LoVo (cell line): ENCODE measurements around the gene FHL3.
"Not testable (repeated sequence)": the region's sequence is repeated elsewhere in the genome, so short reads cannot be mapped to it uniquely, and the experiment has no call there.

ENCODE experiments used
- DNase-seq: peaks from one replicate; pipeline ENCODE4 v3.0.0-alpha.2; 2016; ENCODE audit warnings: low spot score

FHL3 gene

DNA sequence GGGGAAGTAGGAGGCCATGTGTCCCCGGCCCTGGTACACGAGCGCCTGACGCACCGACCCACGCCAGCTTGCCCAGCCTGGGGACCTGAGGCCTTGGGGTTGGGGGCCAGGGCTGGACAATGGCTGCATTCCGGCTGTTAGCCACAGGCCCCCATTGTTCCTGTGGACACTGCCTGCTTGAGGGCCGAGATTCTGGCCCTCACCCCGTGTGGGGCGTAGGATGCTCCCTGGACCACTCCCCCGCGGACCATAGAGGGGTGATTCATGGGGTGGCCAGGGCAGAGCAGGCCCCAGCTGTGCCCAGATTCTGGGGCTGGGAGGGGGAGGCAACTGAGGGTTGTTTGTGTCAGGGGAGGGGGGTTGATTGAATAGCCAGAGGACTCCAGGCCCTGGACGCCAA, 29.6 kb upstream of the FHL3 start:
- DNase-seq = no peak

DNA sequence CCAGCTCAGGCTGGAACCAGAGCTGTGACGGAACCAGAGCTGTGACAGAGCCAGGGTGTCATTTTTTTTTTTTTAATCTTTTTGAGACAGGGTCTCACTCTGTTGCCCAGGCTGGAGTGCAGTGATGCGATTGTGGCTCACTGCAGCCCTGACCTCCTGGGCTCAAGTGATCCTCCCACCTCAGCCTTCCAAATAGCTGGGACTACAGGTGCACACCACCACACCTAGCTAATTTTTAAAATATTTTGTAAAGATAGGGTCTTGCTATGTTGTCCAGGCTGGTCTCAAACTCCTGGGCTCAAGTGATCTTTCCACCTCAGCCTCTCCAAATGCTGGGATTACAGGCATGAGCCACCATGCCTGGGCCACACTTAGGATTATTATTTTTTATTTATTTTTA, 27.7 kb upstream of the FHL3 start:
- DNase-seq = not testable (repeated sequence)

DNA sequence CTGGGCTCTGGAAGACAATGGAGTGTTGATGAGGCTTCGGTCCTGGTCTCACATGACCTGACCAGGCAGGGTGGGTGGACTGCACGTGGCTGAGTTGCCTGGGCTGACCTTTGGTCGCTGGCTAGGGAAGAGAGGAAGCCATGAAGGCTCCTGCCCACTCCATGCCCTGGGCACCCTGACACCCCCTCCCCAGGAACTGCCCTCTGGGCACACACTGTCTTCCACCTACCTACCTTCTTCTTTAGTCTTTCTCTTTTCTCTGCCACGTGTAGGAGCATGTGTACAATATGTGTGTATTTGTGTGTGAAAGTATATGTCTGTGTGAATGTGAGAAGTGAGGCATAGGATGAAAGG, 26.2 kb upstream of the FHL3 start:
- DNase-seq = no peak

DNA sequence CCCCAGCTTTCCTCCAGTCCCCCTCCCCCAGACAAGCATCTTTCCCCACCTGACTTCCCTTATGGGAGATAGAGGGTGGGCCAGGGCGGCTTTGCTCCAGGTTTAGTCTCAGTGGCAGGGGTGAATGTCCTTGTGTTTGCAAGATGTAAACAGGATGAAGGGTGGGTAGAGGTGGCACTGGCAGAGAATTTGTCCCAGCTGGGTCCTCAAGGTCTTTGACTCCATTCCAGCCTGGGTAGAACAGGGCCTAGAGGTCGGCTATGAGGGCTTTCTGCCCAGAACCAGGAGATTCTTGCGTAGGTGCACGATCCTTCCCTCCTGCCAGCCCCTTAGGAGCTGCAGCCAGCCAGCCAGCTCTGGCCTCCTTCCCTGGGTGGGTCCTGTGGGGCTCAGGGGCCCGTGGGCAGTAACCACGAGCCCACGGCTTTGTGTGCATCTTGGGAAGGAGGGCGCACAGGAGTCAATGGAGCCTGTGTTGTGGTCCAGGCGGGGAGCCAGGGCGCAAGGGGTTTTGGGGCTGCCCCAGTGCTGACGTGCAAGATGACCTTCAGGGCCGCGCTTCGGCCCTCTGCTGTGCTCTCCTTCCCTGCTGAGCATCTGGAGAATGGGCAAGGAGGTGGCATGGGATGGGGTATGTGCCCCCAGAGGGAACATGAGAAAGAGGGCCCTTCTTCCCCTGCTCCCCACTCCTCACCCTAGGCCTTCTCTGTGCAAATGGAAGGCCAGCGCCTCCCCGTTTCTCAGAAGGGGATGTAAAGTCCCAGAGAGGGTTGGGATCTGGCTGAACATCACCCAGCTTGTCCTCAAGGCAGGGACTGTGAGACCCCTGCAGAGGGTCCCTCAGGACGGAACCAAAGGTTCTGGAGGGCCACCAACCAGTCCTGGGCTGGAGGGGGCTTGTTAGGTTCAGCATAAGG, 25.5 kb upstream of the FHL3 start:
- no peak for DNase-seq

DNA sequence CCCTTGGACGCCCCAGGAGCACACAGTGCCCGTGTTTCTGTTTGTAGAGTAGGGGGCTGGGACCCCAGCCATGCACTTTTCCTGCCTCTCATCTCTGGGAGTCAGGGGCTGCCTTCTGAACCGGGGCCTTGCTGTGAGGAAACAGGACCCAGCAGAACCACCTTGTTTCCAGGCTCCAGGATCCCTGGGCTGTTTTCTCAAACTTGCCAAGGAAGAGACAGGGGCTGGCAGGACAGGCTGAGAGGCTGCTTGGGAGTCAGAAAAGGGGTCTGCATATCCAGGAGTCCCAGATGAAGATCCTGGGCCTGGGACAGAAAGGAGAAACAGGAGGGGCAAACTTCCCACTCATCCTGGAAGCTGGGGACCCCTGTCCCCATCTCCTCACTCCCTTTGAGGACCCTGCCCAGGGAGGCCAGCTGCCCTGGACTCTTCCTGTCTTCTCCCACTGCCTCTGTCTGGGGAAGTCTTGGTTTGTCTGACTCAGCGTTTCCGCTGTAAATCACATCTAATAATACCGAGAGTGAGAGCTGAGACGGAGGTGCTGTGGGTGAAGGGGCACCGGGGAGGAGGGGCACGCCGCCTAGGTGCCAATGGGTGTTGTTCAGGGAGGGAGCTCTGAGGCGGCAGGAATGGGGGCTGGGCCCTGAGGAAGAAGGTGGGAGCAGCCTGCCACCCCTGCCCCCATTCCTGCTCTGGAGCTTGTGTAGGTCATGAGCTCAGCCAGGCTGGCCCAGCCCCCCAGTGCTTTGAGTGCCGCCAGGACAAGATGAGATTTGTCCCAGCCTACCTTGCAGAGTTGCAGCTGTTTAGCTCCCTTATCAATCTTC, 24.6 kb upstream of the FHL3 start:
- no peak for DNase-seq

DNA sequence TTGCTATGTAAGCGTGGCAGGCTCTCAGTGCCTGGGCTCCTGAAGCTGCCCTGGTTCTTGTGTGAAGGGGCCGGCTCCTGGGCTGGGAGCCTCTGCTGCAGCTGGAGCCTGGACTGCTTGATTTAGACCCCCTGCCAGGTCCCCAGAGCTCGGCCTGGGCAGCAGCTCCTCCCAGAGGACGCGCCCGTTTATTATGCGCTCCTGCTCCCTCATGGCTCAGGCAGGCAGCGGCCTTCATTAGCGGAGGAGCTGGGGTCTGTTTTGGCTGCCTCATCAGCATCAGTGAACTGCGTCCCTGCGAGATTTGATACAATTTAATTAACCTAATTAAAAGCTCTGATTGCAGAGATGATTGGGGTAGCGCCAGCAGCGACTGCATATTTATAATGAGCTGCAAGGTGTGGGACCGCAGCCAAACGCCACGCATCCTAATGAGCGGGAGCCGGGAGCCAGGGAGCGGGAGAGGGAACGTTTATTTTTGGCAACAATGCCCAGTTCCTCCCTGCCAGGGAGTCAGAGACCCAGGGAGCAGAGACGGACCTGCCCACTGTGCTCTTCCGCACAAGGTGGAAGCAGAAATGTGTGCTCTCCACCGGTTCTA, 23.9 kb upstream of the FHL3 start:
- no peak for DNase-seq

DNA sequence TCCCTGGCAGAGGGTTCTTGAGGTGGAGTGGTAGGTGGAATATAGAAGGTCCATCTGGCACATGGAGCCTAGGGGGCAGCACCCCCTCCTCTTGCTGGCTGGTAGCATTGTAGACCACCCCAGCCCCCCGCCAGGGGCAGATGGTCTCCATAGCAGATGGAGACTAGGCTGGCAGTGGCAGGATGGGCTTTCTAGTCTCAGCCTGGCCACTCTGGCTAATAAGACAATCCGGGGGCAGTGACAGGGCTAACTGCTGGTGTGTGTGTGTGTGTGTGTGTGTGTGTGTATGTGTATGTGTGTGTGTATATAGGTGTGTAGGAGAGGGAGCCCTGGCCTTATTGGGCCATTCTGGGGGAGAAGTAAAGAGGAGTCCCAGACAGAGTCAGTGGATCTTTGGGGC, 23.4 kb upstream of the FHL3 start:
- no peak for DNase-seq

DNA sequence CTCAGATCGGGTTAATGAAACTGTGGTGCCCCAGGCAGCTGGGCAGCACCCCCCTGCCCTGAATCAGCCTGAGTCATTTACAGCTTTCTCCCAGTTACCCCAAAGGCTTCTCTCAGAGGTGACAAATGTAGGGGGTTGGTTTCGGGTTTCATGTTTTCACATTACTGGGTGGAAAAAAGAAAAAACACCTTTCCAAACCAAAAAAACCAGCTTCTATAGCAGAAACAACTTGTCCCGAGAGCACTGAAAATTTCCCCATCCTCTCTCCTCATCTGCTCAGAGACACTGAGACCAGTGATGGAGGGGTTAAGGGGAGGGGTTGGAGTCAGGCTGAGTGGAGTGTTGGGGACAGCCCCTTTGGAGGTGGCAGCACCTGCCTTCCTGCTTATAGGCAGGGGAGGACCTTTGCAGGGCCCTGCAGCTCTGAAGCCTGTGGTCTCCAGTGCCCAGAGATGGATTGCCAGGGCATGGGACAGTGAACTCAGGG, 22.8 kb upstream of the FHL3 start:
- DNase-seq = no peak

DNA sequence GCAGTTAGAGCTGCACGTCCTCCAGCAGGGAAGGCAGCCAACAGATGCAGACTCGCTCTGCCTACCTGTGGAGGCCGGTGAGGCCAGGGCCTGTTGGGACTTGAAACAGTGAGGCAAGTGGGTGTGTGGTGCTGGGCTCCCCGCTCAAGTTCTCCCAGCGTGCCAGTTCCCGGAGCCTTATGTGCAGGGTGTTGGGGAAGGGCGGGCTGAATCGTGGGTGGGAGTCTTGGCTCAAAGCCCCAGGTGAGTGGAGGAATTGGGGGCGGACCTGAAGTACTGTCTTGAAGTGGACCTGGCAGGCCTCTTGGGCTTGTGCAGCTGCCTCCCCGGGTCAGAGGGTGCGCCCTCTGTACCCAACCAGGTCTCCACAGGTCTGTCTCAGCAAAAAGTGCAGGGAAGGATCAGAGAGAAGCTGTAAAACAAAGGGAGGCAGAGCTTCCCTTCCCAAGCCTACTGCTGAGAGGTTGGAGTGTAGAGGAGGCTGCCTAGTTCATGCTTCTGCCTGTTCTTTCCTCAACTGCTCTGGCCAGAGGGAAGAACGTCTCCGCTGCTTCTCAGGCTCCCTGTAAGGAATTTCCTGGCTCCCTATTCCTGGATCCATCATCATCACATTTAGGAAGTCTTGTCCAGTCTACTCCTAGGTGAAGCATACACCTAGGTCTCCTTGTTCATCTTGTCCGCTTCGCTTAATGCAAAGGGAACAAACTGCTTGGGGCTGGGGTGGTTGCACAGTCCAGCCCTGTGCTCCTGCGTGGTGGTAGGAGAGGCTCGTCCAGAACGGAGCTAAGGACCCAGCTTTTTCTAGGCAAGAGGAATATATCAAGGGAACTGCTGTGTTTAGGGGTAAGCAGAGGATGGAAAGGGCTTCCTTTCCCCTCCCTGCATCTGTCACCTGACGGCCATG, 22.1 kb upstream of the FHL3 start:
- no peak for DNase-seq

DNA sequence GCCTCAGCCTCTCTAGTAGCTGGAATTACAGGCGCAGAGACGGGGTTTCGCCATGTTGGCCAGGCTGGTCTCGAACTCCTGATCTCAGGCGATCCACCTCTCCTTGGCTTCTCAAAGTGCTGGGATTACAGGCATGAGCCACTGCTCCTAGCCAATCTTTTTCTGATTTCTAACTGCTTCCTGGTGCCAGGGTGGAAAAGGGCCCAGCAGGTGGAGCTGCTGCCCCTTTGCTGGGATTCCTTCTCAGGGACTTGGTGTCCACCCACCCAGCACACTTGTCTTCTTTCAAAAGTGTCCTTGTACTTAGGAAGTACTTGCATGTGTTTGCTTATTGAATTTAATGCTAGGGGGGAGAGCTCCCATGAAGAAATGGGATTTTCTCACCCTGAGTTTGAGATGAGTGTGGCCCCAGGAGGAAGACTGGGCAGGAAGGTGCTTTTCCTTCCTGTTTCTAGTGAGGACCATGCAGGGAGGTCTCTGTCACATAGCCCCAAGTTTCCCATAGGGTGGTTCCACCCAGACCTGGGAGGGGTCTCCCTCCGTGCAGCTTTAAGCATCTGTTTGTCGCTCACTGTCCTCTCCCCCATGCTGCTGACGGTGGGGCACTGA, 21.4 kb upstream of the FHL3 start:
- no peak for DNase-seq

DNA sequence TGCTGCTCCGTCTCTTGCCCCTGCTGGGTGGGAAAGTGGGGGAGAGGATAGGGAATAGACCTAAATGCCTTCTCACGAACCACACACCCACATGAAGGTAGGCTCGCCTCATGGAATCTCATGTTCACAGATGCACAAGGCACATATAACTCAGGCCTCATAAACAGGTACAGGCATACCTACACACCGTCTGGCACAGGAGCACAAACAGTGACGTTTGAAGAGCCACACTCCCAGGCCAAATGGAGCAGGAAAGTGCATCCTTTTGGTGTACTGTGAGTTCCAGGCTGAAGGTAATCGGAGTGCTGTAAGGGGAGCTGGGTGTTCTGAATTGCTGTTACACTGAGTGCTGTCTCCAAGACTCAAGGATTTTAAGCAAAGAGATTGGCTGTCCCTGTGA, 20.4 kb upstream of the FHL3 start:
- no peak for DNase-seq

DNA sequence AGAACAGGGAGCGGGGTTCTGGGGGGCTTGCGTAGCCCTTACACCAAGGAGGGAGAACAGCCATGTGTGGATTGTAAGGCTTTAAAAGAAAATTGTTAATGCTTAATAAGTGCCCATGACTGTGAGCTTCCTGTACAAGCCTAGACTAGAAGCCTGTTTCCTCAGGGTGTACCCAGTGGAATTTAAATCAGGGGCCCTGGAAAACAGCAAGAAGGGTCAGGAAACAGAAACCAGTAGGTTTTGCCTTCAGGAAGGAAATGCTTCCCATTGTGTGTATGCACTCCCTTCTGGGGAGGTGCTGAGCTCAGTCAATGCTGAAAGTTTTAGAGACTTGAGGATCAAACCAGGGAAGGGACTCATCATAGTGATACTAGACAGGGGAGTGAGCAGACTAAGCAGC, 19.9 kb upstream of the FHL3 start:
- DNase-seq = no peak

DNA sequence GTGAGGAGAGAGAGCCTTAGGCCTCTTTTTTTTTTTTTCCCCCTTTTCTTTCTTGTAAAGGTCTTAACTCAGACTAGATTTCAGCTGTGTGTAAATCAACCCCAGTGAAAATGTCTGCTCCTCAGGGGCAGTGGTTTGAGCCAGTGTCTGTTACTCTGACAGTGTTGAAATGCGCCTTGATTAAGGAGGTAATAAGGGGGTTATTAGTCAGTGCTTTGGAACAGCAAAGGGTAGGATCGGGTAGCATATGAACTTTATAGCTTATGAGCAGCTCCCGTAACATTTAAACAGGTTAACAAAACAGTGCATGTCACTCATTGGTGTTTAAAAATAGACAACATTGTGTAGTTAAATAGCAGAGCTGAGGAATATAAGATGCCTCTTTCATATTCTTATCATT, 17.5 kb upstream of the FHL3 start:
- DNase-seq = no peak

DNA sequence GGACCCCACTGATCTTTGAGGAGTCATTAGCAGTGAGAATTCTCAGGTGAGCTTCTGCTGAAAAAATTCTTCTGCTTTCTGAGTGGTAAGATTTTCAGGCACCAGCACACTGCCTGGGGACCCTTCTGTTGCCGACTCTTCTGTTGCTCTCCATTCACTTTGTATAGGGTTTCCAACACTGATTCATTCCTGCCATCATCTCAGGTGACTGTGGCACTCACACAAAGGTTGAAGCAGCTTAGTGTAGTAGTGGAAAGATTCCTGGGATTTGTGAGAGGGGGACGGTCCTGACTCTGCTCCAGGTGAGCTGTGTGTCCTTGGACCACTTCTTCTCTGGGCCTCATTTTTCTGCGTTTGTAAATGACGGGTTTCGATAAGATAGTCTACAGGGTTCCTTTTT, 16.7 kb upstream of the FHL3 start:
- DNase-seq = no peak

DNA sequence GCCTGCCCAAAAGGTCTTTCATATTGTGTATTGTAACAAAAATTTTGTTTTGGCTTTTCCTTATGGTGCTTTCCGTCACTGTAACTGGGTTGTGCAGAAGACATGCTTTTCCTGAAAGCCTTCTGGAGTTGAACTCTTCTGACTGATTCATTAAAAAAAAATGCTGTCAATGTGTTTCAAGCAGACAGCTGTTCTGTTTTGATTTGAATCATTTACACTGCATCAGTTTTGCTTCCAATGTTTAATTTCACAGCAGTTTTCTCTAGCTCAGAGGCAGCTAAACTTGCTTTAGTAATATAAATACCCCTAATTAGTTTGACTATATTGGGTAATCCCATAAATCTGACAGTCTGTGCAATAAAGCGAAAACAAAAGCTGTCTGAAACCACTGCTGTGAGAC, 15.1 kb upstream of the FHL3 start:
- no peak for DNase-seq

DNA sequence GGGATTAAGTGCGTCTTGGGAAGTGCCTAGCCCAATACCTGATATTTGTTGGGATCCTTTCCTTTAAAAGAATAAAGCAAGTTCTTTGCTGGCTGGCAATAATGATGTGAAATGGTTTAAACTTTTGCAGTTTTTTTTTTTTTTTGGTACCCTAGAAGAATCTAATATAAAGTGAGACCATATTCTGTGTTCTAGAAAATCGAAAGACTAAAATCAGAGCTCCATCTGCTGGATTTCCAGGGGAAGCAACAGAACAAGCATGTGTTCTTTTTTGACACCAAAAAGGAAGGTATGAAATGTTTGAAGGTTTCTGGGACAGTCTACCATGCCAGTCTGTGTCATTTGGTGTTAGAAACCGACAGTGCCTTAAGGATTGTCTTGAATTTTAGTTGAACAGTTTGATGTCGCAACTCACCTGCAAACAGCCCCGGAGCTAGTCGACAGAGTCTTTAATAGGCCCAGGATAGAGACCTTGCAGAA, 13.6 kb upstream of the FHL3 start:
- no peak for DNase-seq

DNA sequence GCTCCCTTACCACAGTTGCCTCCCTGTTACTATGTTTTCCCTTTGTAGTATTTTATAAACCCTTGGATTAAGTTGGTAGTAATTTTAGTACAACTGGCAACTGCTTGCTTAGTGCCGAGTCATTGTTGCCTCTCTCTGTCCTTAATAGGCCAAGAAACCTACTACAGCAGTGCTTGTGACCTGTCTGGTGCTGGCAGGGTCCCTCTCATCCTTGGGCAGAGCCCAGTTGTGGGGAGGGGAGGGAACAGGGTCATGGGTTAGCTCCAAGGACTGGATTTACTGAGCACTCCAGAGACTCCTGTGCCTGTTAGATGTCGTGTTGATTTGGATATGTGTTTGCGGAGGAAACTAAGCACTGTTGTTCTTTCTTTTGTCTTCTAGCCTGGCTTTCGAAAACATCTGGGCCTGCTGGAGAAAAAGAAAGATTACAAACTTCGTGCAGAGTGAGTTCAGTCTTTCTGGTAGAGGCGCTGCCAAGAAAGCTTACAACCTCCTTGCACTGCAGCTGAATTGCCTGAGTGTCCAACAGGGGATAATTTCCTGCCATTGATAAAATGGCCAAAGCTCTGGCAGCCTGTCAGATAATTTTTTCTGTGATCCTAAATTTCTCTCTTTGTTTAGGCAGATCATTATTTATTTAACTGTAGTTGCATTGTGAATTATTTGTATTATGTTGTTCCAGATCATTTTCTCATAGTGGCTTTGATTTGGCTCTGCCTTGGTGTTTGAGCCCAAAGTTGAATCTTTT, 10.8 kb upstream of the FHL3 start:
- no peak for DNase-seq

DNA sequence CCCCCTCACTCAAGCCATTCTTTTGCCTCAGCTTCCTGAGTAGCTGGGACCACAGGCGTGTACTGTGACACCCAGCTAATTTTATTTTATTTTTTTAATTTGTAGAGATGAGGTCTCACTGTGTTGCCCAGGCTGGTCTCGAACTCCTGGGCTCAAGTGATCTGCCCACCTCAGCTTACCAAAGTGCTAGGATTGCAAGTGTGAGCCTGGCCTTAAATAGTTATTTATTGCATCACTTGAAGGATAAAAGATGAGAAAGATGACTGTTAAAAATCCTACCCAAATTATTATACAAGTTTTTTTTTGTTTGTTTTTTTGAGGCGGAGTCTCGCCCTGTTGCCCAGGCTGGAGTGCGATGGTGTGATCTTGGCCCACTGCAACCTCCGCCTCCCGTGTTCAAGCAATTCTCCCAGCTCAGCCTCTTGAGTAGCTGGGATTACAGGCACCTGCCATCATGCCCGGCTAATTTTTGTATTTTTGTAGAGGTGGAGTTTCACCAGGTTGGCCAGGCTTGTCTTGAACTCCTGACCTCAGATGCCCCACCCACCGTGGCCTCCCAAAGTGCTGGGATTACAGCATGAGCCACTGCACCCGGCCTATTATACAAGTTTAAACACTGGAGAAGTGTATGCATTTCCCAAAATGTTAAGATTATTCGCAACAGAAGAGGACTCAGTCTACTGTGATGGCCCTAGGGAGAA, 9.6 kb upstream of the FHL3 start:
- DNase-seq = no peak

DNA sequence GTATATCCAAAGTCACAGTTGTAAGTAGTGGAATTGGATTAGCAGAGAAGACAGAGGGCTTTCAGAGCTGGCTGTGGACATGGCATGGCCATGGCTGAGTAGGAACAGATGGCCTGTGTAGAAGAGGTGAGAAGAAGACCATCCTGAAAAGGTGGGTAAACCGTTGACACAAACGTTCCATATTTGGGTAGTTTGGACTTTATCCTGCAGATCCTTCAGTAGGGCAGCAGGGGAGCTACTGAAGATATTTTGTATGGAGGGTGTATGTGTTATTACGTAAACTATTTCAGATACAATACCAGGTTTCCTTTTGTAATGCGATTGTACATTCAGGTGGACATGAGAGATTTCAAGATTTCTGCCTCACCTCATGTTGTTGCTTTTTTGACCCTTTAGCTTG, 8.9 kb upstream of the FHL3 start:
- no peak for DNase-seq

DNA sequence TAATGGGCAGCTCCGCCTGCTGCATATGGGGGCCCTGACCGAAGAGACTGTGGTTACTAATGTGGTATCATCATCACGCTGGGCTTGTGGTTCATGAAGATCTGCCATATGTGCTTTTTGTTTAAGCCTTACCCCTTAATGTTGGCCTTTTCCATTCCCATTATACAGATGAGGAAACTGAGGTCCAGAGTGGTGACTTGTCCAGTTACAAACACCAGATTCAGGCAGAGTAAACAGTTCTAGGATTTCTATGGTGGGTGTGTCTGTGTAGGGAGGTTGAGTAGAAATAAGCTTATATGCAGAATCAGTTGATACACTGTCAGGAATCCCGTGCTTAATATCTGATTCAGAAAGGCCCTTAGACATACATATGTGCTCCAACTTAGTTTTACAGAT, 7.9 kb upstream of the FHL3 start:
- no peak for DNase-seq
